OCI-LY1 (cell line): ENCODE results near the gene FOXE1.

Experiments used
- CTCF ChIP-seq: fragments of 200-600 bp; sonication (generic), shearing (Covaris generic); IDR thresholded peaks from 2 replicates; pipeline ENCODE4 v1.5.1; 2017; ENCODE audit warnings: mild to moderate bottlenecking, antibody characterized with exemption, low read length, moderate library complexity, mixed read lengths
- EZH2 ChIP-seq: fragments of 200-600 bp; sonication (generic), shearing (Covaris generic); IDR thresholded peaks from 2 replicates; pipeline ENCODE4 v1.8.0; 2017; ENCODE audit warnings: borderline replicate concordance, mixed run types, mild to moderate bottlenecking, antibody characterized with exemption, low read length, moderate library complexity, mixed read lengths

GRCh38 chr9:97891736-97892135 is 38.7 kb downstream of the FOXE1 start:
- no peak for TF ChIP-seq CTCF
- no peak for TF ChIP-seq EZH2
